Bone marrow (tissue), 2 donors: ENCODE data around the gene SLCO1C1.
"Not testable (repeated sequence)": the region's sequence is repeated elsewhere in the genome, so short reads cannot be mapped to it uniquely, and the experiment has no call there.

Experiments
- DNase-seq, 2 donors: peaks; one replicate each; lab custom pipeline; 2025; lab: John Stamatoyannopoulos, UW

The SLCO1C1 gene

GRCh38 chr12:20695232-20695631 is at the start of gene SLCO1C1:
SLCO1C1 (plus strand) TSS chr12:20695332; CDS start chr12:20699577, 4,245 bp downstream.
- no peak for DNase-seq

DNA sequence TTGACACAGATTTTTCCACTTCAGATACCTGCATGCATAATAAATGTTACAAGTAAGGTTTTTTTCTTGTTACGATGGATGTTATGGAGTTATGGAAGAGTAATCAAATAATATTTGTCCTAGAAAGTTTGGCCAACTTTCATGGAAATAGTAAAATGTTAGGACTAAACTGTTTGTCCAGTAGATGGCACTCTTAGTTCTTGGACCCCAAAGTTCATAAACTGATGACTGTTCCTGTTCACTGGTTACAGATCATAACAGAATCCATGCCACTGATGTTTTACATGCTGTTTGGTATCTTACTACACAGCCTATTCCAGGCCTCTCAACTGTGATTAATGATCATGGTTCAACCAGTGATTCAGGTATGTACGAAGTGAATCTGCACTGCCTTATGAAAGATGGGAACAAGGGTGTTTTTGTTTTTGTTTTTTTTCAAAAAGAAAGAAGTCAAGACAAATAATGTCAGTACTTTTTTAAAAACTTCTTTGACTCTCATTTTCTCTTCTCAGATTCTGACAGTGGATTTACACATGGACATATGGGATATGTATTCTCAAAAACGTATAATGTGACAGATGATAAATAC is 48.8 kb upstream of the SLCO1C1 start:
- DNase-seq = no peak

DNA sequence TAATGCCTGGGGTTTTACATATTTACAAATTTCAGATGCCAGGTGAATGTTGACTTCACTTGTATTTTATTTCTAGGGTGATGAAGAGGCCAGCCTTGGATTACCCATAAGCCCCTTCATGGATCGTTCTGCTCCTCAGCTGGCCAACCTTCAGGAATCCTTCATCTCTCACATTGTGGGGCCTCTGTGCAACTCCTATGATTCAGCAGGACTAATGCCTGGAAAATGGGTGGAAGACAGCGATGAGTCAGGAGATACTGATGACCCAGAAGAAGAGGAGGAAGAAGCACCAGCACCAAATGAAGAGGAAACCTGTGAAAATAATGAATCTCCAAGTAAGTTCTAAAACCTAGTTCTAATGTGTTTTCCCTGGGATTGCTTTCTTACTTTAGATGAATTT is 41.3 kb upstream of the SLCO1C1 start:
- no peak for DNase-seq

DNA sequence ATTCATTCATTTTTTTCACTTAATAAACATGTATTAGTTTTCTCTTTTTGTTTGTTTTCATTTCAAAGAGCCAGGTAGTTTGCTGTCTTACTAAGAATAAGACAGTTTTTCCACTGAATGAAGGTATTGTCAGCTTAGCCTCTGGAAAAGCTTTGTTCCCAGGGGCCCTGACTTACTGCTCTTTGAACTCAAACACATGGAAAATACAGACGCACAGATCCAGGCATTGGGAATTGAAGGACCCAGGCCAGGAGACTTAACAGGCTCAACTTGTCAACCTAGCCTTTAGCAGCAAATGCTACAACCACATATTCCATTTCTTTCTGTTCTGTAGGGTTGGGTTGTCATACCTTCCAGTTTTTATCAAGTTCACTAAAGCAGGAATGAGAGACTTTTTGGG is 38.5 kb upstream of the SLCO1C1 start:
- no peak for DNase-seq

GRCh38 chr12:20657496-20657895 is 37.6 kb upstream of the SLCO1C1 start:
- no peak for DNase-seq

DNA sequence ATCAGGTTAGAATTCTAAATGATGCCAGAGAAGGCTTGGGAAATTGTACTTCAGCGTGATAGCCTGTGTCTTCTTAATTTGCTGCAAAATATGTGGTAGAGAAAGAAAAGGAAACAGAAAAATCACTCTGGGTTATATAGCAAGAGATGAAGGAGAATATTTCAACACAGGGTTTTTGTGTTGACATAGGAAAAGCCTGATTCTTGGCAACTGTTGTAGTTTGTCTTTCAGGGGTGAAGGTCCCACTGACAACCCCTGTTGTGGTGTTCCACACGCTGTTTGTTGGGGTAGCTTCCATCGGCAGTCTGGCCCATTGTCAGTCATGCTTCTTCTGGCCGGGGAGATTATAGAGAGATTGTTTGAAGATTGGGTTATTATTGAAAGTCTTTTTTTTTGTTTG is 13.8 kb upstream of the SLCO1C1 start:
- no peak for DNase-seq

GRCh38 chr12:20696181-20696905 is 1.2 kb downstream of the SLCO1C1 start:
- DNase-seq = no peak

DNA sequence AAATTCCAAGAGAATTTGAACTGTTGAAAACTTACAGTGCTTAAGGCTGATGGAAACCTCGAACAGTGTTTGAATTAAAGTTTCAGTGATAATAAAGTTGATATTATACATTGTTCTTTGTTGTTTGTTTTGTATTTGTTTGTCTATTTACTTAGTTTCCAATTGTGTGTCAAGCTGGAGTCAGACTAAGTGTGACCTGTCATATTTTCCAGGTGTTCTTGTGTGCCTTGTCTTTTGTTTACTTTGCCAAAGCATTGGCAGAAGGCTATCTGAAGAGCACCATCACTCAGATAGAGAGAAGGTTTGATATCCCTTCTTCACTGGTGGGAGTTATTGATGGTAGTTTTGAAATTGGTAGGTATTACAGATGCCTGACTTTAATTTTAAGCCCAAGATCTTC is 6.0 kb downstream of the SLCO1C1 start:
- no peak for DNase-seq

DNA sequence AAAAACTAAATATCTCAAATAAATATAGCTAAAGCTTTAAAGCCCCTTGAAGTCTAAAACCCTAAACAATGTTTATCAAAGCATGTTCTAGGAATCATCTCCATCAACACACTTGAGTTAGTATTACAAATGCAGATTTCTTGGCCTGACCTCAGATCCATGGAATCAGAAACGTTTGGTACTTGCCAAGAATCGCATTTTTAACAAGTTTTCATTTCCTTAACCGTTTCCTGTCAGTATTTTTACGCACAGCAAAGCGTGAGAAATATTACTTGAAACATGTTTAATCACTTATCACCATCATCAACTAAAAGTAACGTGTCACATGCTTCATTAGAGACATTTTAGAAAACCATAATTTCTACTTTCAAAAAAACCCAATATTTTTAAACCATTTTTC is 9.7 kb downstream of the SLCO1C1 start:
- DNase-seq = no peak

GRCh38 chr12:20711846-20712245 is 16.7 kb downstream of the SLCO1C1 start:
- DNase-seq = no peak

DNA sequence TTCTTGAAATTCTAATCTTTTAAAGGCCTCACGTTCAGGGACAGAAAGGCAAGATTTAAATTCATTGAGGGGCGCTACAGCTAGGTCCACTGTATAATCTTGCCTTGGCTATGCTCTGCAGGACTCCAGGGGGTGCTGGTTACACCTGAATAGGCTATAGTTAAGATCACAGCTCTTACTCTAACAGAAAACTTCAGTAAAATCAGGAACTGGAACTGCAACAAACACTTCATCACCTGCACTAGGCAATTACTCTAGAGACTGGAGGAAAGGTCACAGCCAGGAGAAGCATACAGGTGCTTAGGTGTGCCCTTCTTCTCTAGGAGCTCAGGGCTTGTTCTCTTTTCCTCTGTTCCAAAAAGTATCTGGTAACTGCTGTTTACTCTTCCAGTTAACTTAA is 20.9 kb downstream of the SLCO1C1 start:
- DNase-seq = no peak

DNA sequence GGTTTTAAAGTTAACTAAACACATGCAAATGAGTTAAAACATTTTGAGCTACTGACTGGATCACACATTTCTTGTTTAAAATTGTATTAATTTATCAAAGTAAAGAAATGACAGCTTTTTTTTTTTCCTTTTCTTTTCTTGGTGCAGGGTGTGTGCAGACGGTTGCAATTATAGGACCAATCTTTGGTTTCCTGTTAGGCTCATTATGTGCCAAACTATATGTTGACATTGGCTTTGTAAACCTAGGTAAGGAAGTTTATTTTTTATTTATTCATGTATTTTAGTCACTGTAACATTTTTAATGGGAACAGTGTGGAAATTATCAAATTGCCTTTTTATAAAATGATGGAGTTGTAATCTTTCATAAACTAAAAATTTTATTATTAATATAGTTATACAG is 21.9 kb downstream of the SLCO1C1 start:
- no peak for DNase-seq

DNA sequence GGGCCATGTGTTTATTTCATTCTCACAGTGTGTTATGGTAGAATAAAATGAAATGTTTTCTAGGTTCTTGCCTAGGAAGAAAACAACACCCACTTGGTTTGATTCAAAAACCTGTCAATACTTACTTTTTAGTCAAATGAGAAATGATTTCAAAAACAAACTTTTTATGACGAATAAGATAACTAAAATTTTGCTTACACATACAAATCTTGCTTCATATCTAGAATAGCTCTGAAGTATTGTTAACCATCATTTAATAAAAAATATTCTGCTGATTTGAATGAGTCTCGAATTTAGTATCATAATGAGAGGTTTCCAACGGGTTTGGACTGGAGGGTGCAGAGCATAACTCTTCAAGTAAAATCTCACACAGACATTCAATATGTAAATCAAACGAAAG is 23.2 kb downstream of the SLCO1C1 start:
- no peak for DNase-seq

GRCh38 chr12:20722142-20722541 is 27.0 kb downstream of the SLCO1C1 start:
- DNase-seq = no peak

GRCh38 chr12:20731274-20731673 is 36.1 kb downstream of the SLCO1C1 start:
- no peak for DNase-seq

- no peak for DNase-seq
Measured at GRCh38 chr12:20740972-20741371, 45.8 kb downstream of the SLCO1C1 start.

DNA sequence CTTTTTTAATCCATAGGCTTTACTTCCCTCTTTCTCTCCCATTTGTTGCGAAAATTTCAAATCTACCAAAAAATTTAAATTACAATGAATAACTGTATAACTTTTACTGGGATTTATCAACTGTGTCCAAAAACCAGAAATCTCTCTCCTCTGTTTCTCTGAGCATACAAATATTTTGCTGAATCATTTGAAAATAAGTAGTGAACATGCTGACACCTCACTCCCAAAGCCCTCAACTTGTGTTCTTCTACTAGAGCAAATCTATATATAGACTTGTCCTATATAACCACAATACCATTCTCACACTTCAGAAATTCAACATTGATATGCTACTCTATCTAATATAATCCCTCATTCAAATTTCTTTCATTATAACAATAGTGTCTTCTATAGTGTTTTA is 53.1 kb downstream of the SLCO1C1 start:
- no peak for DNase-seq

GRCh38 chr12:20751046-20751445 is 55.9 kb downstream of the SLCO1C1 start:
- DNase-seq = no peak

- no peak for DNase-seq
Measured at GRCh38 chr12:20777420-20777819, 82.3 kb downstream of the SLCO1C1 start.

DNA sequence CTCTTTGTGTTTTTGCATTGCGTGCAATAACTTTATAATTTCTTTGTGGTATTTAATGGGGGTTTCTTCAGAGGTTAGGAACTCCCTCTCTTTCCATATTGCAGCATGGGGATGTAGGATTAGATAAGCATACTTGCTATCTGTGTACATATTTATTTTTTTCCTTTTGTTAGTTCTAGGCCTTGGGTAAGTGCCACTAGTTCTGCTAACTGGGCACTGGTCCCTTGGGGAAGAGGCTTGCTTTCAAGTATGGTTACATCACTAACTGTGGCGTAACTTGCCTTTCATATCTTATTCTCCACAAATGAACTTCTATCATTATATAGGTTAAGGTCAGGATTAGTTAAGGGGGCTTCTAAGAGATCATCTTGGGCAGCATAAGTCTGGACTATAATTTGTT is 83.8 kb downstream of the SLCO1C1 start:
- no peak for DNase-seq

DNA sequence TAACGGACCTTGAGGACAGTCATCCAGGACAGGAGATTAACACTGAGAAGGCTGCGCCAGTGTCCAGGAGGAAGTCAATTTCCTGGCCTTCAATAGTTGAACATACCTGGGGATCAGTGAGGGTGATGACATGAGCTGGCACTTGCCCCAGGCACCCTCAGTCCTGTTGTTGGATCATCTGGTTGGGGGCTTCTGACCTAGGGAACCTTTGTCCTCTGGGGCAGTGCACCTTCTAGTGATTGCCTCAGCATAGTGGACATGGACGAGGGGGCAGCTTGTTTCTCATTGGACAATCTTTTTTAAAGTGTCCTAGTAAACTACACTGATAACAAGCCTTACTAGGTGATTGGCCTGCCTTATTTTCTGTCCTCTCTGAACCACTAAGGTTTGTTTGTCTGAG is 84.8 kb downstream of the SLCO1C1 start:
- not testable (repeated sequence) for DNase-seq

GRCh38 chr12:20783796-20784357 is 88.7 kb downstream of the SLCO1C1 start:
- DNase-seq = not testable (repeated sequence)

GRCh38 chr12:20792971-20793370 is 97.8 kb downstream of the SLCO1C1 start:
- DNase-seq = no peak

- no peak for DNase-seq
Measured at GRCh38 chr12:20798554-20798953, 103.4 kb downstream of the SLCO1C1 start.
